GM12875 (cell line): Measurements from ENCODE around the gene TBC1D22B.

Experiments used
- H3K4me3 ChIP-seq: one replicate; pipeline ENCODE4 v1.5.1; 2011; ENCODE audit warnings: low read depth, low read length, control low read depth
- TF ChIP-seq, protein P1 (sequence below): IDR thresholded peaks from 2 replicates; pipeline ENCODE4 v1.5.1; 2011; ENCODE audit warnings: low read depth, mild to moderate bottlenecking, control low read depth, inconsistent platforms, low read length, moderate library complexity, borderline replicate concordance; ENCODE audit not compliant: insufficient read depth

TBC1D22B gene

DNA sequence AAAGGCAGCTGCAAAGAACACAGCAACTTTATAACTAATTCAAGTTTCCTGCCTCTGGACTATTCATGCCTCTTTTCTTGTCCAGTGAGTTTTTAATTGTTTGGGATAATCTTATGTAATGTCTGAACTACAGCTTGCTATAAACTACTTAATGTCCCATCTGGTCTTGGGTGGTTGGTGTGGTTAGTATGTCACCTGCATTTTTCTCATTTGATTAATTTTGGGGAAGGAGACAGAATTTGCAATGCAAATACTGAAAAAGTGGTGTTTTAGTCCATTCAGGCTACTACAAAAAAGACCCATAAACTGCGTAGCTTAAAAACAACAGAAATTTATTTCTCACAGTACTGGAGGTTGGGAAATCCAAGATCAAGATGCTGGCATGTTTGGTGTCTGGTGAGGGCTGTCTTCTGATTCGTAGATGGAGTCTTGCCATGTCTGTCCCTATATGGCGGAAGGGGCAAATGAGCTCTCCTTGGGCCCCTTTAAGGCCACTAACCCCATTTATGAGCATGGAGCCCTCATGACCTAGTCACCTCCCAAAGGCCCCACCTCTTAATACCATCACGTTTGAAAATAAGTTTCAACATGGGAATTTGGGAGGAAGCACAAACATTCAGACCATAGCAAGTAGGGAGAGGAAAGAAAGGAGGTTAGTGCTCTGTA lies 118.6 kb downstream of the TBC1D22B start:
- no peak overlapping the region for H3K4me3 ChIP-seq
- TF ChIP-seq, protein P1, sequence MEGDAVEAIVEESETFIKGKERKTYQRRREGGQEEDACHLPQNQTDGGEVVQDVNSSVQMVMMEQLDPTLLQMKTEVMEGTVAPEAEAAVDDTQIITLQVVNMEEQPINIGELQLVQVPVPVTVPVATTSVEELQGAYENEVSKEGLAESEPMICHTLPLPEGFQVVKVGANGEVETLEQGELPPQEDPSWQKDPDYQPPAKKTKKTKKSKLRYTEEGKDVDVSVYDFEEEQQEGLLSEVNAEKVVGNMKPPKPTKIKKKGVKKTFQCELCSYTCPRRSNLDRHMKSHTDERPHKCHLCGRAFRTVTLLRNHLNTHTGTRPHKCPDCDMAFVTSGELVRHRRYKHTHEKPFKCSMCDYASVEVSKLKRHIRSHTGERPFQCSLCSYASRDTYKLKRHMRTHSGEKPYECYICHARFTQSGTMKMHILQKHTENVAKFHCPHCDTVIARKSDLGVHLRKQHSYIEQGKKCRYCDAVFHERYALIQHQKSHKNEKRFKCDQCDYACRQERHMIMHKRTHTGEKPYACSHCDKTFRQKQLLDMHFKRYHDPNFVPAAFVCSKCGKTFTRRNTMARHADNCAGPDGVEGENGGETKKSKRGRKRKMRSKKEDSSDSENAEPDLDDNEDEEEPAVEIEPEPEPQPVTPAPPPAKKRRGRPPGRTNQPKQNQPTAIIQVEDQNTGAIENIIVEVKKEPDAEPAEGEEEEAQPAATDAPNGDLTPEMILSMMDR, result no peak

DNA sequence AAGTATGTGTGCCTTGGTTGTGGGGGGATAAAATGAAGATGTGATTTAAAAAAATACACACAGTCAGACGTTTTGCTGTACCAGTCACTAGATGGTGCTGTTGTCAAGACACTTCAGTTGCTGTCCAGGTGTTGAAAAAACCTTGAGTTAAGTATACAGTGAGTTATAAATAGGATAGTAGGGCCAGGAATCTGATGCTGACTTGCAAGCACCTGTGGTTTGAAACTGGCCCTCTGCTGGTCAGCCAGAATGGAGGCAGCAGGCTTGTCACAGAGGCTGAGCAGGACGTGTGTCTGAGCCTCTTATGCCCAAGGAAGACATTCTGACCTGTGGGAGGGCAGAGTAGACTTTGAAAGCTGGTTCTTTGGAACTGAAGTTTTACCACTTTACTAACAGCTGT lies 124.0 kb downstream of the TBC1D22B start:
- TF ChIP-seq, protein P1, result peak; percentile 57; the same call in 1 of the 2 replicates
- no peak overlapping the region for H3K4me3 ChIP-seq
